IPS-NIHi11 (cell line): ENCODE measurements around the gene ASPN.

ENCODE experiments used
- DNase-seq: peaks from one replicate; pipeline ENCODE4 v3.0.0; 2012; ENCODE audit warnings: mixed read lengths, low spot score

Gene ASPN

GRCh38 chr9:92408747-92409478, 73.4 kb downstream of the ASPN start:
- DNase-seq: no peak

- no peak for DNase-seq
Measured at GRCh38 chr9:92407818-92408217, 74.5 kb downstream of the ASPN start.

GRCh38 chr9:92406477-92406876, 75.8 kb downstream of the ASPN start:
- no peak for DNase-seq
